Urothelium cell line (cell line): ENCODE results near the gene SLC2A13.
"Not testable (repeated sequence)": the region's sequence is repeated elsewhere in the genome, so short reads cannot be mapped to it uniquely, and the experiment has no call there.

Source experiments
- DNase-seq: peaks from one replicate; pipeline ENCODE4 v3.0.0; 2011; ENCODE audit warnings: low spot score, mixed read lengths
- FAIRE-seq: peaks from 2 replicates; lab custom pipeline; 2011; peaks lifted over from hg19 to GRCh38; lab: Jason Lieb, UNC

Gene SLC2A13

DNA sequence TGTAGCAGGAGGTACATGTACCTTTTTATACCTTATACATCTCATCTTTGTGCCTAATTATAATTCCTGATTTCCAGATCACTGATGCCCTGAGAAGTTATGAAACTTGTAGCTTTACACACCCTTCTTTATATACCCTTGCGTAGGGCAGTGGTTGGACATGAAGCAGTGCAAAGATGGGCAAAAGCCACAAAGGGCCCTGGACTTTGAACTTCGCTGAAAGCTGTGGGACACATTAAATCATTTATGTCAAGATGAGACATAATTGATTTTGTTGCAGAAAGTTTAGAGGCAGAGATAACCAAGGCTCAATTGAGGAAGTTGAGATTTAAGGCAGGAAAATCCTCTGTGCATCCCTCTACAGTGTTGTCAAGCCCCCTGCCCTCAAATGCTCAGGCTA is 170.0 kb downstream of the SLC2A13 start:
- no peak for FAIRE-seq
- no peak for DNase-seq

DNA sequence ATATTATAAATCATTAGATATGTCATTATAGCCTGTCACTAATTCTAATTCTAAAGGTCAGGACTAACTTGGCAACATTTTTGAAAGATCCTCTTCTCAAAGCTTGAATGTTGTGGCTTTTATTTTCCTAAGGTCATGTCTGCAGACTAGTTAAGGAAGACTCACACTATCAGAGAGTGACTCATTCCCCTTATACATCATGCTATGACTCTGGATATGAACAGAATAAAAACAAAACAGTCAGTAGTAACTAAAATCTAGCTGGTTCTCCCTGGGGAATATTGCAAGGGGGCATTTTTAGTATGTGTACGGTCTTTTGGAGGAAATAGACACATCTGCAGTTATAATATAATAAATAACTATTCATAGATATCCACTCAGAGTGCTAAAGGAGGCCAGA is 170.6 kb downstream of the SLC2A13 start:
- no peak for FAIRE-seq
- no peak for DNase-seq

DNA sequence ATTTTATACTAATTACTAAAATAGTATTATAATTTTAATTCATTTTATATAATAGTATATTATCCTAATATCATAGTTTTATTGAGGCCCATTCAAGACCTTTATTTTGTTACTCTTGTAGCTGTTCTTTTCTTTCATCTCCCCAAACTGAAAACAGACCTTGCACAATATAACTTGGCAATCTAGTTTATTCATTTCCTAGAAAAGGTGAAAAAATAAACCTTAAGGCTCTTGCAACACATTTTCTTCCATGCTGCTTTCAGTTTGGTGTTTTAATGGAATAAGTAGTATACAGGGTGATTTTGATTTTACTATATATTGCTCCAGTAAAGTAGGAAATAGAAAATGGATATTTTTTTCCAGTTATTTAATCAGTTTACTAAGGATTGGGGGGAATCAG is 174.0 kb downstream of the SLC2A13 start:
- DNase-seq (no peak), FAIRE-seq (no peak)

DNA sequence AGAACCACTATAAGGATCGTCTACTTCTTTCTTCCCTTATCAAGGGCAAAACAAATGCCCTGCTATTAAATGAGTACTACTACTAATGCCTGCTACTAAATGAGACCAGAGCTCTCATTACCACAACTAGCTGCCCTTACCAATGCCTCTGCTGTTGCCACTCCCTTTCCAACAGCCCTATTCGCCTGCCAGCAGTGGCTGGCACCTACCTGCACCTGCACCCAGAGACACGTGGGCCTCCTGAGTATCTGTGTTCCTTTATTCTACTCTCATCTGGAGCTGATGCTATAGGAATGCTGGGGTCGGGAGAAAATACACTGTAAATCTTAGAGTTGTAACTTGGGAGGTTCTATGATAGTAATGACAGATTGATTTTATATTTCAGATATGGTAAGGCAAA is 174.7 kb downstream of the SLC2A13 start:
- no peak for DNase-seq
- FAIRE-seq: no peak

DNA sequence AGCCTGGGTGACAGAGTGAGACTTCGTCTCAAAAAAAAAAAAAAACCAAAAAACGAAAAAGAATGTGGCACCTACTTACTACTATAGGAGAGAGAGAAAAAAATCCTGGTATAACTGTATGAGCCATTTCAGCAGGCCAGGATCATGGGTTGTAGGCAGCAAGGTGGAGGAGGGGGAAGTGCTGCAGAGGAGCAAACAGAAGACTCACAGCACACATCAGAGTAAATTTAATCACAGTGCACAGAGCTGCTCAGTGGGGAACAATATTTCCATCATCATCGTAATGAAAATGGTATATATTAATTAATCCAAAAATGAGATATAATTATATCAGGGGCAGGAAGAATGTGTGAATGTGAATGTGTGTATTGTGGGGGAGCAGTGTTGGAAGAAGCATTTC is 175.8 kb downstream of the SLC2A13 start:
- FAIRE-seq: no peak

DNA sequence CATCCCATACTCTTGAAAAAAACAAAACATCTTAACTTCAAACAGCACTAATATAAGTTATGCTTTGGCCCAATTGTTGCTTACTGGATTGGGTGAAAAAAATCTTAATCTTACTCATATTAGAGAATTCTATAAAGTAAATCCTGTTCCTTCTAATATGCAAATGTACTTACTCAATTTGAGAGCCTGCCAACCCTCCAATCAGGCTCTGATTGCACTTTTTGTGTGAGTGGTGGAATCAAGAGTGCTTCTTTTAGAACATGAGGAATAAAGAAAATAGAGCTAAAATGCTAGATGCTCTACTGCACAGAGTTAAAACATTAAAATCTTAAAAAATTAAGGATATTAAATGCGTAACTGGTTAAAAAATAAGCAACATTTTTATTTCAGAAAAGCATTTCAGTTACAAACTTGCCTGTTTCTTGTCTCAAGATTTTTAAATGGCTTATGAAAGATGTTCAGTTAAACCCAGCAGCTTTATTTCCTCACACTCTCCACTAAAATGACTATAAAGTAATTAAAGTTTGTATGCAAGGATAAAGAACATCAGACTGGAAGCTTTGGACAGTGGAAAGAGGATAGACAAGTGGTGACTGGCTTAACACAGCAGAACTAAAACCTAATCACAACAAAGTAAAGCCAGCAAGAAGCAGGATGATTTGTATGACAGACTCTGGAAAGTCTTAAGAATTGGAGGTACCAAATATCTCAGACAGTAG is 177.5 kb downstream of the SLC2A13 start:
- no peak for DNase-seq
- no peak for FAIRE-seq

More for the DNA sequence above, 175.8 kb downstream of the SLC2A13 start:
- no peak for DNase-seq

DNA sequence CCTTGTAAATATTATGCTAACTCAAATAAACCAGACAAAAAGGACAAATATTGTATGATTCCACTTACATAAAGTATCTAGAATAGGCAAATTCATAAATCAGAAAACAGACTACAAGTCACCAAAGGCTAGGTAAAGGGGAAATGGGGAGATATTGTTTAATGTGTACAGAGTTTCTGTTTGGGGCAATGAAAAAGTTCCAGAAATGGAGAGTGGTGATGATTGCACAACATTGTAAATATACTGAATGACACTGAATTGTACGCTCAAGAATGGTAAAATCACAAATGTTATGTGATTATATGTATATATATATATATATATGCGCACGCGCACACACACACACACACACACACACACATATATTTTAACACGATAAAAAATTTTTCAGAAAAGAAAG is 182.5 kb downstream of the SLC2A13 start:
- FAIRE-seq (no peak), DNase-seq (no peak)

DNA sequence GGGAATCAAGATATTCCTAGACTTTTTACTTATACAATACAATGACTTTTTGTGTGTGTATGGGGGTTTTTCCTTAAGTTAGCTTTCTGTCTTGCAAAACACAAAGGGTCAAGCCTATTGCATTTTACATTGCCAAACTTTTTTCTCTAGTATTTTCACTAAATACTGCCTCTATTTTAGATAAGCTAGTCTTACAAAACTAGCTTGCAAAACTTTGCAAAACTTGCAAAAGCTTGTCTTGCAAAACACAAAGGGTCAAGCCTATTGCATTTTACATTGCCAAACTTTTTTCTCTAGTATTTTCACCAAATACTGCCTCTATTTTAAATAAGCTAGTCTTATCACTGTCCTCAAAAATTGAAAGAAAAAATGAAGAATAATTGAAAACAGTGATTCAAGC is 183.3 kb downstream of the SLC2A13 start:
- not testable (repeated sequence) for FAIRE-seq, DNase-seq

DNA sequence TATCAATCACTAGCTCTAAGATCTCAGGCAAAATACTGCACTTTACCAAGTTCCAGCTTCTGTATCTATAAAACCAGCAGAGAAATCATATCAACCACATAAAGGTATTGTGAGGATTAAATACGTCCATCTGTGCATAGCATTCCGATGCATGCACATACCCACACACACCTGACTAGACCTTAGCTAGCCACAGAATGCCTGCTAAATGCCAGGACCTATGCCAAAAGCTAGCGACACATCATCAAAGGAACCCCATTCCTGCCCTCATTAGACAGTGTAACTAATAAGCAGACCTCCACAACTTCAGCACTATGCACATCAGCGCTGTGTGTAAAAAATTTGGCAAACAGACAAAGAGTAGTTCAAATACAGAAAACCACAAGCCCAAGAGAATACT is 185.2 kb downstream of the SLC2A13 start:
- DNase-seq (no peak), FAIRE-seq (no peak)

DNA sequence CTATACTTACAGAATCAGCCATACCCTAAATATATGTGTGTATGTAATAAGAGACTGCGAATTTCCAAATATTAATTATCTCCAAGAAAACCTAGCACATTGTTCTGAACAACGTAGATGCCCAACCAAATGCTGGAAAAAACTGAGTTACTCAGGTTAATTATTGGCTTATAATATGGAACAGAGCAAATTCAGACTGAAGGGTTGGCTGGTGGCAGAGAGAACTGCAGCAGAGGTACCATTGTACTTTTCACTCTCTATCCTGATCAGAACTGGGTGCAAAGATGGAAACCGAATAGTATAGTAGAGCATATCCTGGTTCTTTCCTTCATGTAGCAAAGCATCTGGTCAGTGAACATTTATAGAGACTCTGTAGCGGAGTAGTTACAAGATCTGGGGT is 185.7 kb downstream of the SLC2A13 start:
- no peak for FAIRE-seq
- no peak for DNase-seq

DNA sequence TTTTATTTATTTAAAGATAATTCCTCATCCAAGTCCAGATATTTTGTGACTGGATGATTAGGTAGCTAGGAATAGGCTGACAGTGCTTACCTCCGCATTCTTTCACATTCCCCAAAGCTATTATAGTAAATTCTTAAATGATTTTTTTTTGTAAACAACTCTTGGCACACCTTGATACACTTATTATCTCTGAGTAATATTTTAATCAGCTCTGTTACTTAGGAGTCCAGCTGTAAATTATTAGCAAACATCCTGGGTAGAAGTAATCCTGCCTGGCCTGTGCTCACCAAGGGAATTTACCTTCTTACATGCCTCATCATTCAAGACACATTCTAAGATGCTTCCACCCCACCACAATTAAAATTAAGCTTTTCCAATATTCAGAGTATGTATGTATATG is 186.1 kb downstream of the SLC2A13 start:
- FAIRE-seq (no peak), DNase-seq (no peak)

DNA sequence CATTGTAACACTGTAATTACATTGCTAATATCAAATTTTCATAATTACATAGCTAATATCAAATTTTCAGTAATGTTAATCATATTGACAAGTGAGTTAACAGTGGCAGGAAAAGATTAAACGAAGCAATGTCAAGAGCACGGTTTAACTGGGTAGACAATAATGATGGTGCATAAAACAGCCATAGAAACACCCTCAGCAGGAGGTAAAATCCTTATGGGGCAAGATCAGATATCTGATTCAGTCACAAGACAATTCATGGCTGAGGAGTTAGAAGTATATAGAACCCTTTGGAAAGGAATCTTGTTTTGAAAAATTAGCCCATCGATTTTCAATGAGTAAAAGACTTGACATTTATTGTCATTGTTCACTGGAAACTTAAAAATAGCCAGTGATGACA is 190.6 kb downstream of the SLC2A13 start:
- FAIRE-seq: no peak
- no peak for DNase-seq

DNA sequence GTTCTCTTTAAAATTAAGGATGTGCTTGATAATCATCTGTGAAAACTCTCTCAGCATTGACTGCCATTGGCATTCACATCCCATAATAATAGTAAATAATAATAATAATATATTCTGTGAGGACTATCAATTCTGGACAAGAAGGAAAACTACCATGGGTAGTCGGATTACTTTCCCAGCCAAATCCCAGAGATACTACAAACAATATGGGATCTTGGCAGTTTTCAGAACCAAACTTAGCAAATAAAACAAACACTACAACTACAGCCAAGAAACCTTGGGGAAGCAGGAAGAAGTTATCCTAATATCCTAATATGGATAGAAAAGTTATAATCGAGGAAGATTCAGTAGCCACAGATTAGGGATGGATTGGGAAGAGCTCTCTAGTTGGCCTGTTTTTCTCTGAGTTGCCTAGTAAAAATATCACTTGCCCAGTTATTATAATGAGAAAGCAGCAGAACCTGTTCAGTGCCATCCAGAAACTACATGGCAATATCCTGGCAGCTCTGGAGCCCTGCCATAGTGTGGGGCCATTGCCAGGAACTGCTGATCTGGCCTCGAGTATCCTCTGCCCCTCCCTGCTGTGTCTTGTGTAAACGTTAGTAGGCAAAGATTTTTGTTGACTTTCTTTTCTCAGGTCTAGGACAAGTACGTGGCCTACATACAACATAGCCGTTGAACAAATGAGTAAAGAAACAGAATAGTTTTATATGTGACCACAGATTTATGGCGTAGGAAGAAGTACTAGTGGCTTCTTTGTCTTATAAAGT is 193.5 kb downstream of the SLC2A13 start:
- FAIRE-seq (no peak), DNase-seq (no peak)

DNA sequence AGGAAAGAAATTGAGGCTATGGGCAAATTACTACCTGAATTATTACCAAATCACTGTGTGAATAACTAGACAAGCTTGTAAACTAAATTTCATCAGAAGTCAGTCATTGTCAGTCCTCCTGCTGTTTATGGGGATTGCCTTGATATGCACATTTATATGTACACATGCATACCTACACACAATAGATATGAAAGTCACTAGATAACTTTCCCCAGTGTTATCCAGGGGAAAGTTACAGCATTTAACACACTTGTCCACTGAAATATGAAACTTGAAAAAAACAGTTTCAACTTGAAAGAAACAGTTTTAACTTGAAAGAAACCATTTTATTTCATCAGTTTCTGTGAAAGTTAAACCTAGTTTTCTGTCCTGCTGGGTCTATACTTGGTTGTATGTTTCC is 199.6 kb downstream of the SLC2A13 start:
- DNase-seq: no peak

DNA sequence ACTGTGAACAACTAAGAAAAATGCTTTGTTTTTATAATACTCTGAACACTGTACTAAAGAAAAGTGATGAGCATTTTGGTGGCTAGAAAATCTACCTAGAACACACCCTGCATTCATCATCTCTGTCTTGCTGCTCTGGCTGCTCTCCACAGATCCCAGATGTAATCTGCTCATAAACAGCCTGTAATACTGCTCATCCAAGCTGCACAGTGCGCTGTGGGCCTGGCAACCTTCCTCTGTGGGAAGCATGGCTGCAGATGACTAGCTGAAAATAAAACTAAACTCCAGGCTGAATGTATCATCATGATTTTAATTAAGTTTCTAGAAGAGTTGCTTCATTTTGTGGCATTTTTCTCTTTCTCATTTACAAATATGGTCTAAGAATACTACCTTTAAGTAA is 200.7 kb downstream of the SLC2A13 start:
- DNase-seq (no peak), FAIRE-seq (no peak)

More for the DNA sequence above, 199.6 kb downstream of the SLC2A13 start:
- no peak for FAIRE-seq

DNA sequence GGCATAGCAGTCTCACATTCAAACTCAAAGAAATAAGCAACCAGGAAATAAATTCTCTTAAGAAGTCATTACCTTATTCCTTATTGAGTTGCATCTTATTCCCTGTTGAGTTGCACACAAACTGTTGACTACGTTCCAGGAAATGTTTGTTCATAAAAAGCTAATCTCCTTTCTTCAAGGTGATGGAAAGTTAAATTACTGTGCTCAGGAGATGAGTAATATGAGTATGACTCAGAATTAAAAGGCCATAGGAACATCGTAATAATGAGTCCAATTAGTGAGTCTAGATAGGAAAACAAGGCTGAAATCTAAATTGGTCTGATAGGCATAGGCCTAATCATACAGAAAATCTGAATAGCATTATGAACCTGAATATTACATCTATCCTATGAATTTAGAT is 203.1 kb downstream of the SLC2A13 start:
- DNase-seq (no peak), FAIRE-seq (no peak)

DNA sequence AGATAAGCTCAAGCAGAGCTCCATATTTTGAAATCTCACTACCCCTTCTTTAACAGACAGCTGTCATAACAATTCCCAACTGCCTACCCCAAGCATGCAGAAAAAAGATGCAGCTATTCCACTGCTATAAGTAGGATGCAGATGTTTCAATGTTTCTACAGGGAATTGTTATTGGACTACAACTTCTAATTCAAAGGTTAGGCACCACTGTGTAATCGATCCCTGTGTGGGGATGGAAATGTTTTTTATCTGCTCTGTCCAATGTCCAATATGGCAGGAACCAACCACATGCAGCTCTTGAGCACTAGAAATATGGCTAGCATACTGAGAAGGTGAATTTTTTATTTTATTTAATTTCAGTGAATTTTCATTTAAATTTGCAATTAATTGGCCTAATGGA is 208.6 kb downstream of the SLC2A13 start:
- DNase-seq (no peak), FAIRE-seq (no peak)

DNA sequence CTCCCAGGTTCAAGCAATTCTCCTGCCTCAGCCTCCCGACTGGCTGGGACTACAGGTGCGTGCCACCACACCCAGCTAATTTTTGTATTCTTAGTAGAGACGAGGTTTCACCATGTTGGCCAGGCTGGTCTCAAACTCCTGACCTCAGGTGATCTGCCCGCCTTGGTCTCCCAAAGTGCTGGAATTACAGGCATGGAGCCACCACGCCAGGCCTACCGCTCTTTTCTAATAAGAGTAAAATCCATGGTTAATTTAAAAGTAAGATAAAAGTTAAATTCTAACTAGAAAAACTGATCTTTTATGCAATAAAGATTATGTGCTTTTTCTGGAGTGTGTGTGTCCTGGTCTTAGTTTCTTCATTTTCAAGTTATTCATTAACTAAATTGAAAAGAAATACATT is 212.5 kb downstream of the SLC2A13 start:
- not testable (repeated sequence) for DNase-seq, FAIRE-seq

DNA sequence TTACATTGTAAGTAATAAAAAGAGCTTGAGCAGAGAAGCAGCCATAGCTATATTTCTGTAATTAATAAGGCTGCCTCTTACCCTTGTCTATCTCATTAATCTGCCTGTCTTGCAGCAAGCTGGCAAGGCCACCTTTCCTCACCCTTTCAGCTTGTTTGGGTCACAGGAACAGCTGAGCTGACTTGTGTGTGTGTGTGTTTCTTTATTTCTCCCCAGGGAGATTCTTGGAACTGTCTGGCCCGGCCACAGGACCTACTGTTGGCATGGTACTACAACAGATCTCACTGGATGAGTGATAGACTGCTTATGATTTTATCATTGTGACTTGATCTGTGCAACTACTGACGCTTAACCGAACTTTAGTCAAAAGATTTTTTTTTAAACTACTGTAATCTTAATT is 213.7 kb downstream of the SLC2A13 start:
- FAIRE-seq (no peak), DNase-seq (no peak)

DNA sequence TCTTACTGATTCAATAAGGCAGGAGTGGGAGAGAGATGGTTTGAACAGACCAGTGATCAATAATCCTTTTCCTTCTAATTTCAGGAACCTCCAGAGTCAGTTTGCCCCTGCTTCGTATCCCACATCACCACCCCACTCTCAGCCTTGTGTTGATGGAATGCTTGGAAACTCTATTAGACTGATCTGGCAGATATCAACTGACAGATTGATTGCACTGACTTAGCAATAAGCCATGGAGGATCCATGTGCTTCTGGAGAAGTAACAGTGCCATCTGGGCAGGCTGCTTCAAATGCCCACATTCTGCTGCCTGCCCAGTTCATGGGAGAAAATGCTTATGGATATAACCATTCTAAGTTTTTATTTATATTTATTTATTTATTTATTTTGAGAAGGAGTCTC is 218.0 kb downstream of the SLC2A13 start:
- DNase-seq (no peak), FAIRE-seq (no peak)

DNA sequence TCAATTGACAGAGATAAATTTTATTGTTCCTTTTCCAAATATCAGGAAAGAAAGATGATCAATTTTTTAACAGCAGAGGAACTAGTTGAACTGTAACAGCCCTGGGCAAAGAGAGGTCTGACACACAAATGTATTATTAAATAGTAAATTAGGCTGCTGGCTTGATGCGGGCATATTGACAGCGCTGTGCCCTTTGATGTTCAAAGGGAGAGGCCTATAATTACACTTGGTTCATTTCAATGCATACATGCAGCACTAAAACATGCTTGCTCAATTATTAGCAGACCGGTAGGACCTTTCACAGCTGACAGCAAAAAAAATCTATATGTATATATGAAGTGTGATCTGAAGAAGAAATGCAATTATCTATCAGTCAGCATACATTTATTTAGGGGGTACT is 219.8 kb downstream of the SLC2A13 start:
- FAIRE-seq (no peak), DNase-seq (no peak)

DNA sequence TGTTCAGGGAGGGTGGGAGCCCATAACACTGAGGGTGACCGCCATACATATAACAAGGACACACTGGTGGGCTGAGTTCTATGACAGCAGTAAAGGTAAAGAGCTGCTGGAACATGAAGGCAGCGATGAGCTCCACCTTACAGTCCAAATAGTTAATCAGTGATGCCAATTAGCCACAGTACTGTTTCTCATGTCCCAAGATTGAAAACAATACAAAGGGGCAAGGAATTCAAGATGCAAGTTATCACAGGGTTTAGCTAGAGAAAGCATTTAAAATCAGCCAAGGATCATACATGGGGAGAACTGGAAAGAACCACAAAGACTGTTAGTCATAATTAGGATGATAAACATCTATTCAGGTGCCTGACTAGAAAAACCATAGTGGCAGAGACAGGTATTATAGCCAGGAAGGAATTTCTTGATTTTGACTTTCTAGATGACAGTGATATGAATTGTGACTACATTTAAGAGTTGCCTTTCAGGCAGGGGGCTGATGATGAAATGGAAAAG is 221.2 kb downstream of the SLC2A13 start:
- peak; percentile 55 for FAIRE-seq

More for the DNA sequence above, 221.2 kb downstream of the SLC2A13 start:
- DNase-seq: no peak
